ENCODE results near the gene RNU6-7.

DNA sequence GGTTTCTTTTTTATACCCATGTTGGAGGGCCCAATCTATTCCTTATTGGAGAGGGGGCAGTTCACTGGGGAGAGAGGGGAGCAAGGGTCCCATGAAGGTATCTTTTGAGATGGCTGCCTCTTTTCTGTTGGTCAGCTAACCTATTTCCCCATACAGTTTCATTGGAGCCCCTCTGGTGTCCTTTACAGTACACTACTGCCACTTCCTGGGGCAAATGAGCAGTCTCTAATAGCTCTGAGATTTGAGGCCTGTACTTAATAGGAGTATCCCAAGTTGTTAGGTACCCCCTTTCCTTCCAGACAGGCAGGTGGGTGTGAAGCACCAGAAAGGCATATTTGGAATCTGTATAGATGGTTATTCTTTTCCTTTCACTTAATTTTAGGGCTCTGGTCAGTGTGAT is 42.6 kb downstream of the RNU6-7 start:
- TF ChIP-seq, protein P1, sequence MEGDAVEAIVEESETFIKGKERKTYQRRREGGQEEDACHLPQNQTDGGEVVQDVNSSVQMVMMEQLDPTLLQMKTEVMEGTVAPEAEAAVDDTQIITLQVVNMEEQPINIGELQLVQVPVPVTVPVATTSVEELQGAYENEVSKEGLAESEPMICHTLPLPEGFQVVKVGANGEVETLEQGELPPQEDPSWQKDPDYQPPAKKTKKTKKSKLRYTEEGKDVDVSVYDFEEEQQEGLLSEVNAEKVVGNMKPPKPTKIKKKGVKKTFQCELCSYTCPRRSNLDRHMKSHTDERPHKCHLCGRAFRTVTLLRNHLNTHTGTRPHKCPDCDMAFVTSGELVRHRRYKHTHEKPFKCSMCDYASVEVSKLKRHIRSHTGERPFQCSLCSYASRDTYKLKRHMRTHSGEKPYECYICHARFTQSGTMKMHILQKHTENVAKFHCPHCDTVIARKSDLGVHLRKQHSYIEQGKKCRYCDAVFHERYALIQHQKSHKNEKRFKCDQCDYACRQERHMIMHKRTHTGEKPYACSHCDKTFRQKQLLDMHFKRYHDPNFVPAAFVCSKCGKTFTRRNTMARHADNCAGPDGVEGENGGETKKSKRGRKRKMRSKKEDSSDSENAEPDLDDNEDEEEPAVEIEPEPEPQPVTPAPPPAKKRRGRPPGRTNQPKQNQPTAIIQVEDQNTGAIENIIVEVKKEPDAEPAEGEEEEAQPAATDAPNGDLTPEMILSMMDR (IDR thresholded peaks at IDR 0.05): no peak
- TF ChIP-seq POLR2A (IDR thresholded peaks at IDR 0.05): no peak
- TF ChIP-seq POLR2AphosphoS5 (IDR thresholded peaks at IDR 0.05): no peak

All from prostate gland (tissue), 2 donors.